BE2C (cell line): ENCODE data around the gene PPCS.

Source experiments
- DNase-seq: peaks from one replicate; pipeline ENCODE4 v3.0.0-alpha.2; 2020
- H3K27me3 ChIP-seq: fragments of 250-450 bp; sonication (Bioruptor Pico); 2 replicates; pipeline ENCODE4 v1.5.1; 2020; ENCODE audit warnings: mild to moderate bottlenecking
- H3K36me3 ChIP-seq: fragments of 250-450 bp; sonication (Bioruptor Pico); 2 replicates; pipeline ENCODE4 v1.5.1; 2020; ENCODE audit warnings: mild to moderate bottlenecking
- H3K4me1 ChIP-seq: fragments of 250-450 bp; sonication (Bioruptor Pico); 2 replicates; pipeline ENCODE4 v1.5.1; 2020
- H3K4me3 ChIP-seq: 2 replicates; pipeline ENCODE4 v1.5.1; 2011; ENCODE audit warnings: low read depth, low read length
- H3K9me3 ChIP-seq: fragments of 250-450 bp; sonication (Bioruptor Pico); 2 replicates; pipeline ENCODE4 v1.5.1; 2020
- TF ChIP-seq, protein P1 (sequence below): IDR thresholded peaks from 2 replicates; pipeline ENCODE4 v1.5.1; 2012; ENCODE audit warnings: mild to moderate bottlenecking, low read depth, low read length

PPCS gene

DNA sequence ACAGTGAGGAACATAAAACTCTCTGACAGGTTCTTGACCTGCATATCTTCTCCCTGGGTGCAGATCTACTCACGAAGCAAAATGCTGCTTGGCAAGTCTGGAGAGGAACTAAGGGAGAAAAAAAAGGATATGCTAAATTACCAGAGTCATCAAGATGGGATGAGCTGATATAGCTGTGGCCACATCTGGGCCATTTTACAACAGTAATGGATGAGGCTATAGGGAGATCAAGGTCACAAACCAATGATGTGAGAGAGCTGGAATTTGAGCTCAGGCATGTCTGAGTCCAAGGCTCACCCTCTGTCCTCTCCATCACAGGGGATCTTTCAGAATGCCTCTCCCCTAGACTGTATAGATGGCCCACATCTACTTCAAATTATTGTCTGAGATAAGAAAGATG is 26.7 kb upstream of the PPCS start:
- no peaks in the 10 kb centered on the region for H3K27me3 ChIP-seq
- TF ChIP-seq, protein P1, sequence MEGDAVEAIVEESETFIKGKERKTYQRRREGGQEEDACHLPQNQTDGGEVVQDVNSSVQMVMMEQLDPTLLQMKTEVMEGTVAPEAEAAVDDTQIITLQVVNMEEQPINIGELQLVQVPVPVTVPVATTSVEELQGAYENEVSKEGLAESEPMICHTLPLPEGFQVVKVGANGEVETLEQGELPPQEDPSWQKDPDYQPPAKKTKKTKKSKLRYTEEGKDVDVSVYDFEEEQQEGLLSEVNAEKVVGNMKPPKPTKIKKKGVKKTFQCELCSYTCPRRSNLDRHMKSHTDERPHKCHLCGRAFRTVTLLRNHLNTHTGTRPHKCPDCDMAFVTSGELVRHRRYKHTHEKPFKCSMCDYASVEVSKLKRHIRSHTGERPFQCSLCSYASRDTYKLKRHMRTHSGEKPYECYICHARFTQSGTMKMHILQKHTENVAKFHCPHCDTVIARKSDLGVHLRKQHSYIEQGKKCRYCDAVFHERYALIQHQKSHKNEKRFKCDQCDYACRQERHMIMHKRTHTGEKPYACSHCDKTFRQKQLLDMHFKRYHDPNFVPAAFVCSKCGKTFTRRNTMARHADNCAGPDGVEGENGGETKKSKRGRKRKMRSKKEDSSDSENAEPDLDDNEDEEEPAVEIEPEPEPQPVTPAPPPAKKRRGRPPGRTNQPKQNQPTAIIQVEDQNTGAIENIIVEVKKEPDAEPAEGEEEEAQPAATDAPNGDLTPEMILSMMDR, result no peak

GRCh38 chr1:42430286-42431135 is 25.8 kb upstream of the PPCS start:
- DNase-seq, result no peak
- no peaks in the 10 kb centered on the region for H3K9me3 ChIP-seq
- H3K4me3 ChIP-seq, result no peak overlapping the region
- H3K4me1 ChIP-seq, result no peaks in the 10 kb centered on the region
- TF ChIP-seq, protein P1, result no peak
- H3K27me3 ChIP-seq, result no peaks in the 10 kb centered on the region
- no peaks in the 10 kb centered on the region for H3K36me3 ChIP-seq

More for the DNA sequence above, 26.7 kb upstream of the PPCS start:
- Histone ChIP-seq H3K4me1 (no peaks in the 10 kb centered on the region), H3K4me3 (no peak overlapping the region), H3K36me3 (no peaks in the 10 kb centered on the region), H3K9me3 (no peaks in the 10 kb centered on the region)
- DNase-seq, result no peak

- TF ChIP-seq, protein P1, result no peak
- no peaks in the 10 kb centered on the region for H3K36me3 ChIP-seq
- H3K4me1 ChIP-seq, result no peaks in the 10 kb centered on the region
- H3K4me3 ChIP-seq, result no peak overlapping the region
- no peaks in the 10 kb centered on the region for H3K9me3 ChIP-seq
- DNase-seq, result no peak
- H3K27me3 ChIP-seq, result no peaks in the 10 kb centered on the region
These were observed 24.8 kb upstream of the PPCS start for GRCh38 chr1:42431514-42431913.

DNA sequence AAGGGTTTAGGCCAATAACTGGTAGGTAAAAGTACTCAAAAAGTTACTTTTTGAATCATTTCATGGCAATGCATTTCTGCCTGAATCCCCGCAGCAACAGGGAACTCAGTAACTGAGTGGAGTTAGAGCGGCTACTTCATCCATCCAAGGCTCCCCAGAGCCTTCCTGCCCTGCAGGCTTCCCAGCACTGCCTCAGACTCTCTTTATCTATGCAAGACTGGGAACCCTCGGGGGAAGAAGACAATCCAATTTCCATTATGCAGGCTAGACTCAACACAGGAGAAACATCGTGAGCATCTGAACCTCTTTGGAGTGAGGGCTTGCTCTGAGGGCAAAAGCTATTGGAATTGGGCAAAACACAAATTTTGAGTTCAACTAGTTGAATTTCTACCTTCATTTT is 23.6 kb upstream of the PPCS start:
- Histone ChIP-seq H3K4me1 (no peaks in the 10 kb centered on the region), H3K9me3 (no peaks in the 10 kb centered on the region), H3K27me3 (no peaks in the 10 kb centered on the region), H3K4me3 (no peak overlapping the region), H3K36me3 (no peaks in the 10 kb centered on the region)
- TF ChIP-seq, protein P1, result no peak
- no peak for DNase-seq

- TF ChIP-seq, protein P1, result no peak
- Histone ChIP-seq H3K36me3 (no peaks in the 10 kb centered on the region), H3K4me1 (no peaks in the 10 kb centered on the region), H3K9me3 (no peaks in the 10 kb centered on the region), H3K27me3 (no peaks in the 10 kb centered on the region), H3K4me3 (no peak overlapping the region)
- DNase-seq, result no peak
These were observed 23.0 kb upstream of the PPCS start for GRCh38 chr1:42433369-42433768.

DNA sequence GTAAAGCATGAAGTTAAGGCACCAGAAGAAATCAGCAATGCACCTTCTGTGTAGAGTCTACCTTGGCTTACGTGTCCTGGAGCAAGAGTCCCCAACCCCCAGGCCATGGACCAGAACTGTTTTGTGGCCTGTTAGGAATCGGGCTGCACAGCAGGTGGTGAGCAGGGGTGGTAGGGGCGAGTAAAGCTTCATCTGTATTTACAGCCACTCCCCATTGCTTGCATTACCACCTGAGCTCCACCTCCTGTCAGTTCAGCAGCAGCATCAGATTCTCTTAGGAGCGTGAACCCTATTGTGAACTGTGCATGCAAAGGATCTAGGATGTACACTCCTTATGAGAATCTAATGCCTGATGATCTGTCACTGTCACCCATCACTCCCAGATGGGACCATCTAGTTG is 22.0 kb upstream of the PPCS start:
- DNase-seq, result no peak
- Histone ChIP-seq H3K27me3 (no peaks in the 10 kb centered on the region), H3K4me3 (no peak overlapping the region)

More for the DNA sequence above, 22.0 kb upstream of the PPCS start:
- TF ChIP-seq, protein P1, result no peak
- H3K36me3 ChIP-seq, result no peaks in the 10 kb centered on the region
- no peaks in the 10 kb centered on the region for H3K9me3 ChIP-seq
- H3K4me1 ChIP-seq, result no peaks in the 10 kb centered on the region
